Stomach (tissue), 4 donors: Measurements from ENCODE around the gene SESN3.

Experiments used
- POLR2A ChIP-seq, 4 donors: fragments of 450-650 bp; IDR thresholded peaks; one replicate each; pipeline ENCODE4 v1.6.1; 2016; ENCODE audit warnings: antibody characterized with exemption in 4 of 4, control low read depth in 2 of 4, mild to moderate bottlenecking in 1 of 4, moderate library complexity in 1 of 4
- POLR2AphosphoS5 ChIP-seq, 3 donors: sonication (generic); formaldehyde crosslinking; IDR thresholded peaks; one replicate each; pipeline ENCODE4 v1.6.1; 2016; ENCODE audit warnings: antibody characterized with exemption in 3 of 3

GRCh38 chr11:95212609-95213008, 18.4 kb downstream of the SESN3 start:
- TF ChIP-seq POLR2A (IDR thresholded peaks at IDR 0.05) (no peak), POLR2AphosphoS5 (IDR thresholded peaks at IDR 0.05) (no peak)
